Panc1 (cell line): ENCODE measurements around the gene EEF1A2.

ENCODE experiments used
- CTCF ChIP-seq: fragments of 450-650 bp; IDR thresholded peaks from 2 replicates; pipeline ENCODE4 v1.5.1; 2017; ENCODE audit warnings: mild to moderate bottlenecking
- POLR2AphosphoS5 ChIP-seq: IDR thresholded peaks from 2 replicates; pipeline ENCODE4 v1.6.1; 2012; ENCODE audit warnings: mild to moderate bottlenecking, low read depth, low read length, moderate library complexity
- REST ChIP-seq, 2 experiments: IDR thresholded peaks; 2 replicates each; pipeline ENCODE4 v1.6.1; 2011 to 2012; ENCODE audit warnings: low read depth in 2 of 2, control low read depth in 1 of 2, low read length in 1 of 2, mild to moderate bottlenecking in 1 of 2, moderate library complexity in 1 of 2; ENCODE audit not compliant: insufficient read depth in 1 of 2

GRCh38 chr20:63472862-63473390, 26.0 kb downstream of the EEF1A2 start:
- TF ChIP-seq CTCF (no peak), REST (IDR thresholded peaks at IDR 0.05; ENCODE audit: insufficient read depth in 1 of 2, low read depth in 2 of 2, low read length in 1 of 2) (no peak), POLR2AphosphoS5 (no peak)
